Right atrium auricular region (tissue), 2 donors: ENCODE data around the gene IKBKE. TPM values are rescaled to one million over a fixed set of nuclear protein-coding genes. Genes with fewer than 3 reads are reported as not detected.

Experiments
- DNase-seq: peaks from one replicate; pipeline ENCODE4 v3.0.0-alpha.2; 2019; ENCODE audit warnings: low spot score
- H3K27ac ChIP-seq, 2 donors: fragments of 200-600 bp; sonication (generic); 1 replicate in 1 of 2; 2 replicates in 1 of 2; pipeline ENCODE4 v1.5.1; 2016 to 2019
- H3K27me3 ChIP-seq, 2 donors: fragments of 200-600 bp; sonication (generic); one replicate each; pipeline versions ENCODE4 v1.5.1 to v1.6.0; 2017 to 2019
- H3K36me3 ChIP-seq: fragments of 200-600 bp; sonication (generic); one replicate; pipeline ENCODE4 v1.5.1; 2016
- H3K4me1 ChIP-seq, 2 donors: fragments of 200-600 bp; sonication (generic); one replicate each; pipeline versions ENCODE4 v1.5.1 to v1.6.0; 2017 to 2019
- H3K4me3 ChIP-seq, 2 donors: fragments of 200-600 bp; sonication (generic); 1 replicate in 1 of 2; 2 replicates in 1 of 2; pipeline ENCODE4 v1.5.1; 2017 to 2019; ENCODE audit warnings: mild to moderate bottlenecking in 1 of 2, moderate library complexity in 1 of 2
- H3K9me3 ChIP-seq, 2 donors: fragments of 200-600 bp; sonication (generic); one replicate each; pipeline ENCODE4 v1.5.1; 2019
- CTCF ChIP-seq, 2 donors: fragments of 200-600 bp; sonication (generic); IDR thresholded peaks; one replicate each; pipeline ENCODE4 v1.5.1; 2019; ENCODE audit warnings: antibody characterized with exemption in 2 of 2
- total RNA-seq, 2 donors: library from RNA; depleted of rRNA; stranded (reverse); fragments of >200 nt; gene quantifications; one replicate each; pipeline ENCODE4 v1.1.0, GENCODE V29; 2016

The IKBKE gene
- total RNA-seq, 2 donors from 2014 or later = 1.3 to 3.2 TPM

- Histone ChIP-seq H3K27ac (no peak overlapping the region), H3K9me3 (no peaks in the 10 kb centered on the region), H3K36me3 (no peaks in the 10 kb centered on the region), H3K4me3 (no peak overlapping the region), H3K27me3 (no peaks in the 10 kb centered on the region), H3K4me1 (peaks cover 0 to 5% of the 10 kb centered on the region in 2 donors)
- no peak for TF ChIP-seq CTCF (IDR thresholded peaks at IDR 0.05)
- DNase-seq = no peak
Observed at GRCh38 chr1:206524739-206525364, 54.6 kb downstream of the IKBKE start.

GRCh38 chr1:206526064-206526911 is 56.0 kb downstream of the IKBKE start:
- DNase-seq = no peak

GRCh38 chr1:206529425-206529824 is 59.1 kb downstream of the IKBKE start:
- TF ChIP-seq CTCF (IDR thresholded peaks at IDR 0.05) = no peak
- DNase-seq = no peak

More at GRCh38 chr1:206526064-206526911, 56.0 kb downstream of the IKBKE start:
- TF ChIP-seq CTCF (IDR thresholded peaks at IDR 0.05) = no peak
- H3K27me3 ChIP-seq = no peaks in the 10 kb centered on the region
- H3K36me3 ChIP-seq = no peaks in the 10 kb centered on the region
- H3K4me3 ChIP-seq = no peak overlapping the region
- H3K9me3 ChIP-seq = no peaks in the 10 kb centered on the region
- no peak overlapping the region for H3K27ac ChIP-seq
- H3K4me1 ChIP-seq = peaks cover 0 to 5% of the 10 kb centered on the region in 2 donors

GRCh38 chr1:206532368-206532767 is 62.1 kb downstream of the IKBKE start:
- Histone ChIP-seq H3K4me1 (no peaks in the 10 kb centered on the region), H3K27ac (no peak overlapping the region)

More at GRCh38 chr1:206529425-206529824, 59.1 kb downstream of the IKBKE start:
- no peaks in the 10 kb centered on the region for H3K36me3 ChIP-seq
- no peak overlapping the region for H3K4me3 ChIP-seq
- H3K4me1 ChIP-seq = no peaks in the 10 kb centered on the region
- no peaks in the 10 kb centered on the region for H3K9me3 ChIP-seq
- no peak overlapping the region for H3K27ac ChIP-seq
- no peaks in the 10 kb centered on the region for H3K27me3 ChIP-seq

GRCh38 chr1:206534552-206534951 is 64.3 kb downstream of the IKBKE start:
- no peak overlapping the region for H3K27ac ChIP-seq
- H3K9me3 ChIP-seq = no peaks in the 10 kb centered on the region
- DNase-seq = no peak
- H3K36me3 ChIP-seq = no peaks in the 10 kb centered on the region
- no peaks in the 10 kb centered on the region for H3K27me3 ChIP-seq
- peaks cover 0 to 4% of the 10 kb centered on the region in 2 donors for H3K4me1 ChIP-seq
- no peak overlapping the region for H3K4me3 ChIP-seq
- no peak for TF ChIP-seq CTCF (IDR thresholded peaks at IDR 0.05)

More at GRCh38 chr1:206532368-206532767, 62.1 kb downstream of the IKBKE start:
- no peak for DNase-seq
- Histone ChIP-seq H3K36me3 (no peaks in the 10 kb centered on the region), H3K4me3 (no peak overlapping the region), H3K9me3 (no peaks in the 10 kb centered on the region), H3K27me3 (no peaks in the 10 kb centered on the region)
- TF ChIP-seq CTCF (IDR thresholded peaks at IDR 0.05) = no peak
